HepG2 (cell line): ENCODE measurements around the gene MGAT5.
"Not testable (repeated sequence)": the region's sequence is repeated elsewhere in the genome, so short reads cannot be mapped to it uniquely, and the experiment has no call there.

ENCODE experiments used
- CREB3 ChIP-seq: sonication (generic); formaldehyde crosslinking; IDR thresholded peaks from 2 replicates; pipeline ENCODE4 v1.5.0; 2020; ENCODE audit warnings: missing genetic modification reagents
- GABPA ChIP-seq, 2 experiments: IDR thresholded peaks; 2 replicates each; pipeline ENCODE4 v1.6.1; 2011 to 2016; ENCODE audit warnings: low read depth in 2 of 2, low read length in 1 of 2, missing biosample characterization in 1 of 2, missing genetic modification characterization in 1 of 2
- GZF1 ChIP-seq: sonication (generic); formaldehyde crosslinking; IDR thresholded peaks from 2 replicates; pipeline ENCODE4 v1.5.1; 2020; ENCODE audit warnings: mild to moderate bottlenecking, missing genetic modification reagents
- MXD1 ChIP-seq: sonication (generic); formaldehyde crosslinking; IDR thresholded peaks from 2 replicates; pipeline ENCODE4 v1.4.0; 2020; ENCODE audit warnings: mild to moderate bottlenecking, missing genetic modification reagents
- PAWR ChIP-seq: sonication (generic); formaldehyde crosslinking; IDR thresholded peaks from 2 replicates; pipeline ENCODE4 v1.4.0; 2020; ENCODE audit warnings: missing genetic modification reagents, mild to moderate bottlenecking, borderline replicate concordance
- POLR2A ChIP-seq, 2 experiments: IDR thresholded peaks; 2 replicates each; pipeline ENCODE4 v1.6.1; 2011; ENCODE audit warnings: low read depth in 2 of 2, low read length in 2 of 2, mild to moderate bottlenecking in 1 of 2, moderate library complexity in 1 of 2; ENCODE audit not compliant: insufficient read depth in 1 of 2
- RAD51 ChIP-seq: fragments of 450-650 bp; IDR thresholded peaks from 2 replicates; pipeline ENCODE4 v1.6.1; 2016; ENCODE audit warnings: borderline replicate concordance
- ZIK1 ChIP-seq: sonication (generic); formaldehyde crosslinking; IDR thresholded peaks from 2 replicates; pipeline ENCODE4 v1.5.0; 2020; ENCODE audit warnings: mild to moderate bottlenecking, low read depth, missing genetic modification reagents, borderline replicate concordance
- ZKSCAN8 ChIP-seq: IDR thresholded peaks from 2 replicates; pipeline ENCODE4 v1.6.1; 2016; ENCODE audit warnings: borderline replicate concordance, missing genetic modification reagents, missing compliant biosample characterization
- ZNF24 ChIP-seq: fragments of 450-650 bp; IDR thresholded peaks from 2 replicates; pipeline ENCODE4 v1.6.1; 2017; ENCODE audit warnings: antibody characterized with exemption, mild to moderate bottlenecking
- ZNF331 ChIP-seq: sonication (generic); formaldehyde crosslinking; IDR thresholded peaks from 2 replicates; pipeline ENCODE4 v1.4.0; 2020; ENCODE audit warnings: missing genetic modification reagents
- ZNF451 ChIP-seq: sonication (generic); formaldehyde crosslinking; IDR thresholded peaks from 2 replicates; pipeline ENCODE4 v1.5.0; 2020; ENCODE audit warnings: mild to moderate bottlenecking, missing genetic modification reagents
- TF ChIP-seq, protein P1 (sequence below): sonication (generic); formaldehyde crosslinking; IDR thresholded peaks from 2 replicates; pipeline ENCODE4 v1.8.0; 2022; ENCODE audit warnings: missing genetic modification reagents, mild to moderate bottlenecking, borderline replicate concordance
- TF ChIP-seq, protein P2 (sequence below): sonication (generic); formaldehyde crosslinking; IDR thresholded peaks from 2 replicates; pipeline ENCODE4 v1.4.0; 2020; ENCODE audit warnings: missing genetic modification reagents, borderline replicate concordance

GRCh38 chr2:134294598-134294997, 40.7 kb downstream of the MGAT5 start:
- not testable (repeated sequence) for TF ChIP-seq ZKSCAN8; GZF1 (CRISPR knock-in tag); GABPA (IDR thresholded peaks at IDR 0.05; ENCODE audit: low read depth, low read length); GABPA (CRISPR knock-in tag; IDR thresholded peaks at IDR 0.05; ENCODE audit: low read depth); ZNF331 (CRISPR knock-in tag); RAD51; POLR2A (IDR thresholded peaks at IDR 0.05; ENCODE audit: insufficient read depth in 1 of 2, low read depth in 2 of 2, low read length in 2 of 2); ZNF451; PAWR (CRISPR knock-in tag); ZNF24; CREB3; MXD1 (CRISPR knock-in tag); ZIK1 (CRISPR knock-in tag)
- TF ChIP-seq, protein P1, sequence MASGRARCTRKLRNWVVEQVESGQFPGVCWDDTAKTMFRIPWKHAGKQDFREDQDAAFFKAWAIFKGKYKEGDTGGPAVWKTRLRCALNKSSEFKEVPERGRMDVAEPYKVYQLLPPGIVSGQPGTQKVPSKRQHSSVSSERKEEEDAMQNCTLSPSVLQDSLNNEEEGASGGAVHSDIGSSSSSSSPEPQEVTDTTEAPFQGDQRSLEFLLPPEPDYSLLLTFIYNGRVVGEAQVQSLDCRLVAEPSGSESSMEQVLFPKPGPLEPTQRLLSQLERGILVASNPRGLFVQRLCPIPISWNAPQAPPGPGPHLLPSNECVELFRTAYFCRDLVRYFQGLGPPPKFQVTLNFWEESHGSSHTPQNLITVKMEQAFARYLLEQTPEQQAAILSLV (CRISPR knock-in tag) = not testable (repeated sequence)
- TF ChIP-seq, protein P2, sequence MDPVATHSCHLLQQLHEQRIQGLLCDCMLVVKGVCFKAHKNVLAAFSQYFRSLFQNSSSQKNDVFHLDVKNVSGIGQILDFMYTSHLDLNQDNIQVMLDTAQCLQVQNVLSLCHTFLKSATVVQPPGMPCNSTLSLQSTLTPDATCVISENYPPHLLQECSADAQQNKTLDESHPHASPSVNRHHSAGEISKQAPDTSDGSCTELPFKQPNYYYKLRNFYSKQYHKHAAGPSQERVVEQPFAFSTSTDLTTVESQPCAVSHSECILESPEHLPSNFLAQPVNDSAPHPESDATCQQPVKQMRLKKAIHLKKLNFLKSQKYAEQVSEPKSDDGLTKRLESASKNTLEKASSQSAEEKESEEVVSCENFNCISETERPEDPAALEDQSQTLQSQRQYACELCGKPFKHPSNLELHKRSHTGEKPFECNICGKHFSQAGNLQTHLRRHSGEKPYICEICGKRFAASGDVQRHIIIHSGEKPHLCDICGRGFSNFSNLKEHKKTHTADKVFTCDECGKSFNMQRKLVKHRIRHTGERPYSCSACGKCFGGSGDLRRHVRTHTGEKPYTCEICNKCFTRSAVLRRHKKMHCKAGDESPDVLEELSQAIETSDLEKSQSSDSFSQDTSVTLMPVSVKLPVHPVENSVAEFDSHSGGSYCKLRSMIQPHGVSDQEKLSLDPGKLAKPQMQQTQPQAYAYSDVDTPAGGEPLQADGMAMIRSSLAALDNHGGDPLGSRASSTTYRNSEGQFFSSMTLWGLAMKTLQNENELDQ = not testable (repeated sequence)
